K562 (cell line): Measurements from ENCODE around the gene NTS.

ENCODE experiments used
- EP300 ChIP-seq: IDR thresholded peaks from 2 replicates; pipeline ENCODE4 v1.6.1; 2012; ENCODE audit warnings: low read length, improper control_type of control experiment
- FOXA1 ChIP-seq: fragments of 450-650 bp; IDR thresholded peaks from 2 replicates; pipeline ENCODE4 v1.6.1; 2016; ENCODE audit warnings: mild to moderate bottlenecking, borderline replicate concordance
- PHF8 ChIP-seq: fragments of 200-600 bp; sonication (generic); IDR thresholded peaks from 2 replicates; pipeline ENCODE4 v1.6.1; 2012; ENCODE audit warnings: mixed run types, mild to moderate bottlenecking, inconsistent platforms, low read length, moderate library complexity, borderline replicate concordance
- POLR2A ChIP-seq: fragments of 450-650 bp; conservative IDR thresholded peaks from 2 replicates; pipeline ENCODE4 v1.6.1; 2016
- RBM17 ChIP-seq: fragments of 200-400 bp; formaldehyde crosslinking; IDR thresholded peaks from 2 replicates; pipeline ENCODE4 v1.6.1; 2017; ENCODE audit warnings: low read depth, mild to moderate bottlenecking, low read length, borderline replicate concordance
- ZNF23 ChIP-seq: fragments of 250-450 bp; sonication (Bioruptor Pico); IDR thresholded peaks from 2 replicates; pipeline ENCODE4 v1.4.0; 2020; ENCODE audit warnings: mild to moderate bottlenecking
- TF ChIP-seq, protein P1 (sequence below): sonication (generic); formaldehyde crosslinking; IDR thresholded peaks from 2 replicates; pipeline ENCODE4 v1.8.1; 2023; ENCODE audit warnings: mild to moderate bottlenecking, missing genetic modification reagents, moderate library complexity

GRCh38 chr12:85927166-85927565, 53.1 kb downstream of the NTS start:
- TF ChIP-seq FOXA1: no peak
- TF ChIP-seq RBM17: no peak
- TF ChIP-seq EP300: no peak
- no peak for TF ChIP-seq POLR2A
- TF ChIP-seq PHF8: no peak
- TF ChIP-seq, protein P1, sequence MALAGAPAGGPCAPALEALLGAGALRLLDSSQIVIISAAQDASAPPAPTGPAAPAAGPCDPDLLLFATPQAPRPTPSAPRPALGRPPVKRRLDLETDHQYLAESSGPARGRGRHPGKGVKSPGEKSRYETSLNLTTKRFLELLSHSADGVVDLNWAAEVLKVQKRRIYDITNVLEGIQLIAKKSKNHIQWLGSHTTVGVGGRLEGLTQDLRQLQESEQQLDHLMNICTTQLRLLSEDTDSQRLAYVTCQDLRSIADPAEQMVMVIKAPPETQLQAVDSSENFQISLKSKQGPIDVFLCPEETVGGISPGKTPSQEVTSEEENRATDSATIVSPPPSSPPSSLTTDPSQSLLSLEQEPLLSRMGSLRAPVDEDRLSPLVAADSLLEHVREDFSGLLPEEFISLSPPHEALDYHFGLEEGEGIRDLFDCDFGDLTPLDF (CRISPR knock-in tag): no peak
- TF ChIP-seq ZNF23 (CRISPR knock-in tag): no peak
